Erythroblast (primary cell): Measurements from ENCODE around the gene ALG10.
"Not testable (repeated sequence)": the region's sequence is repeated elsewhere in the genome, so short reads cannot be mapped to it uniquely, and the experiment has no call there.

Experiments used
- GATA1 ChIP-seq: IDR thresholded peaks from 2 replicates; pipeline ENCODE4 v1.6.1; 2011; ENCODE audit warnings: low read depth, mild to moderate bottlenecking, control low read depth, low read length, moderate library complexity
- POLR2A ChIP-seq: IDR thresholded peaks from 2 replicates; pipeline ENCODE4 v1.6.1; 2011; ENCODE audit warnings: mild to moderate bottlenecking, low read length

DNA sequence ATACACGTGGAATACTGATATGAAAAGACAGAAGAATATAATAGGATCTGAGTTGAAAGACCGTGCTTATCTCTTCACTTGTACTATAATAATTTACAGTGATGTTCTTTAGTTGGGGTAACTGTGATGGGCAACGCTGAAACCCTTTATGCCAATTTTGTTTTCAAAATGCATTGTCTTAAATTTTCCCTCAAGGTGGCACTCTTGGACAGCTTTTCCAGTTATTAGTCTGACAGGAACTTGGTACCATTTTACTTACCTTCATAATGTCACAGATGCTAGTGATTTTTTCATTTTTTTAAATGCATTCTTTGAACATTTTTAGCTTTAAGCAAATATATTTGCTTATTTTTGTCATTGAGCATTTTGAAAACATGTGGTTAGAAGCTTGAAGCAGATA is 16.1 kb downstream of the ALG10 start:
- not testable (repeated sequence) for TF ChIP-seq POLR2A, GATA1
